Forelimb muscle (tissue), 1 donor: Measurements from ENCODE around the gene SF3B5. TPM values are rescaled to one million over a fixed set of nuclear protein-coding genes. Genes with fewer than 3 reads are reported as not detected.
"Not testable (repeated sequence)": the region's sequence is repeated elsewhere in the genome, so short reads cannot be mapped to it uniquely, and the experiment has no call there.

ENCODE experiments used
- DNase-seq: peaks from one replicate; pipeline ENCODE4 v3.0.0-alpha.2; 2013; ENCODE audit warnings: low read depth
- polyA plus RNA-seq: library from polyadenylated mRNA; unstranded; fragments of 120-200 nt; gene quantifications from one replicate; pipeline ENCODE4 v1.2.1, GENCODE V29; 2013; ENCODE audit not compliant: insufficient read length

The SF3B5 gene
- polyA plus RNA-seq, 1 donor = 108 TPM

GRCh38 chr6:144063744-144064401 lies 31.5 kb downstream of the SF3B5 start:
- DNase-seq = no peak

GRCh38 chr6:144063246-144063743 lies 32.1 kb downstream of the SF3B5 start:
- no peak for DNase-seq

GRCh38 chr6:144062786-144063185 lies 32.6 kb downstream of the SF3B5 start:
- no peak for DNase-seq

- DNase-seq = no peak
These were observed 36.2 kb downstream of the SF3B5 start for GRCh38 chr6:144059139-144059538.

- DNase-seq = no peak
These were observed 40.0 kb downstream of the SF3B5 start for GRCh38 chr6:144055121-144055931.

GRCh38 chr6:144053601-144054000 lies 41.8 kb downstream of the SF3B5 start:
- no peak for DNase-seq

- no peak for DNase-seq
These were observed 42.9 kb downstream of the SF3B5 start for GRCh38 chr6:144052488-144052887.

- no peak for DNase-seq
These were observed 46.0 kb downstream of the SF3B5 start for GRCh38 chr6:144049386-144049785.

GRCh38 chr6:144047688-144048087 lies 47.7 kb downstream of the SF3B5 start:
- no peak for DNase-seq

GRCh38 chr6:144046672-144047071 lies 48.7 kb downstream of the SF3B5 start:
- not testable (repeated sequence) for DNase-seq

- DNase-seq = not testable (repeated sequence)
These were observed 50.4 kb downstream of the SF3B5 start for GRCh38 chr6:144044989-144045388.

Other genes starting within 250 kb of the SF3B5 start
- gene ZC2HC1B, start 231.1 kb downstream of the SF3B5 start, polyA plus RNA-seq = not detected
- gene PLAGL1, start 87.3 kb downstream of the SF3B5 start, polyA plus RNA-seq = 299 TPM
- gene STX11, start 54.9 kb upstream of the SF3B5 start, polyA plus RNA-seq = 1.3 TPM
- 52.2 TPM for gene UTRN, start 189.8 kb upstream of the SF3B5 start, polyA plus RNA-seq